ENCODE measurements around the gene PDLIM1. TPM values are rescaled to one million over a fixed set of nuclear protein-coding genes. Genes with fewer than 3 reads are reported as not detected.

PDLIM1 gene
- total and polyA plus RNA-seq, 2 of the 8 experiments (the other 6 are each of a cell fraction or from before 2014, with no cell fraction given), result 169 to 245 TPM

DNA sequence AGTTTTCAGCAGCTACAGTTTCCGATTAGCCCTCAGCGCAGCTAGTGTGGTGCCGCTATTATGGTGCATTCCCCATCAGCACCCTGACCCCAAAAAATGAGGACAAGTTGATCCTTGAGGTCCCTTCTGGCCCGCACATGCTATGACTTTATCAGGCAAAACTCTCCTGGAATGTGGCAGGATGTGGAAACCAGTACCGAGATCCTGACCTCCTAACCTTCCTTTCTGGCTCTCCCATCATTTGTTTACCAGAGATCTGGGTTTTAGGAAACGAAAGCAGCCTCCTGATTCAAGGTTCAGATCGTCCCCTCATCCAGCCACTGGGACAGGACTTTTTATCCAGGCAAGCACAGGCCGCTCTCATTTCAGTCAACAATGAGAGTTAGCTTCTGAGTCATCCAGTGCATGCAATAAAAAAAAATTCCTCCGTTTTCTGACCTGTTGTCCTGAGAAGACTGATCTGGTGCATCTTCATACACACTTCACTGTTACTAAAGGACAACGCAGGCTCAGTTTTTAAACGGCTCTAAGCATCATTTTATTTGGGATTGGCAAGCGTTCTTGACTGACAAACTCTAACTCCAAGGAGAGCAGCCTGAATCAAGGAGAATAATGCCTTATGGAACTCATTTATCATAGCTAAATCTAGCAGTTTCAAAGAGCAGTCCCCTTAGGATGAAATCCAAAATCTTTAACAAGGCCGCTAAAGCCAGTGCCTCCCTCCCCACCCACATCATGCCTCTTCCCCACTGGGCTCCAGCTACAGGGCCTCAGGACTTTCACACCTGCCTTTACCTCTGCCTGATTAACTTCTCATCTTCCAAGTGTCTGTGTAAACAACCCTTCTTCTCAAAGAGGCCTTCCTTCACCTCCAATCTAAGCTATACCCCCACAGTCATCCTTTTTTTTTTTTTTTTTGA, 17.1 kb downstream of the PDLIM1 start:
- no peak overlapping the region for H3K4me2 ChIP-seq (ENCODE audit: insufficient read depth in 1 of 2, low read depth in 2 of 2, low read length in 2 of 2)
- no peak overlapping the region for H4K5ac ChIP-seq (ENCODE audit: insufficient read length, low read depth, low read length)
- no peaks in the 10 kb centered on the region for H3K9me3 ChIP-seq (ENCODE audit: insufficient read depth in 2 of 2, low read depth in 1 of 2, low read length in 1 of 2)
- CTCF ChIA-PET (ENCODE audit: partially characterized antibody), result interaction anchor here (0.6 to 2.7 kb wide), 9 partner anchors 8 to 101 kb away, joined by 3 to 10 read pairs (median 5); no protein-coding TSS in a partner anchor
- H3K18ac ChIP-seq (ENCODE audit: extremely low read depth, low read length), result no peak overlapping the region
- H2BK12ac ChIP-seq (ENCODE audit: low read depth, low read length), result peak overlapping the region; percentile 29; the same call in 1 of the 2 replicates
- no peak overlapping the region for H4K8ac ChIP-seq (ENCODE audit: extremely low read depth, insufficient read depth, low read length)
- no peak overlapping the region for H2AFZ ChIP-seq (ENCODE audit: low read length)
- no peak overlapping the region for H2AK5ac ChIP-seq (ENCODE audit: low read depth, low read length)
- POLR2A ChIA-PET (ENCODE audit: partially characterized antibody), result interaction anchor here (0.6 to 2.2 kb wide), 2 partner anchors 9 to 49 kb away, joined by 4 to 8 read pairs; no protein-coding TSS in a partner anchor
- peaks cover 12% of the 10 kb centered on the region for H3K79me1 ChIP-seq (ENCODE audit: low read depth, low read length)
- DNase-seq (ENCODE audit: low read depth in 1 of 2, low spot score in 2 of 2) (peak in 1 of 2 experiments; percentile 33), FAIRE-seq (no peak)
- H2BK20ac ChIP-seq (ENCODE audit: low read length), result no peak overlapping the region
- H3K14ac ChIP-seq (ENCODE audit: insufficient read length), result no peak overlapping the region
- H3K27me3 ChIP-seq (replicated peaks in 1 of 4; ENCODE audit: control insufficient read depth in 3 of 4, extremely low read depth in 1 of 4, insufficient read depth in 3 of 4, low read length in 3 of 4), result no peaks in the 10 kb centered on the region
- no peak overlapping the region for H3K4me3 ChIP-seq (ENCODE audit: extremely low read depth in 1 of 4, insufficient read depth in 2 of 4, low read depth in 3 of 4, low read length in 4 of 4)
- no peak overlapping the region for H2BK120ac ChIP-seq (replicated peaks; ENCODE audit: low read depth, low read length)
- H2BK5ac ChIP-seq (ENCODE audit: low read depth, low read length), result peak overlapping the region; percentile 22; the same call in 1 of the 2 replicates
- no peak overlapping the region for H3K23ac ChIP-seq (ENCODE audit: insufficient read length)
- H3K79me2 ChIP-seq (ENCODE audit: control insufficient read depth in 1 of 2, insufficient read depth in 2 of 2, low read length in 2 of 2), result peaks cover 19 to 69% of the 10 kb centered on the region in 2 experiments
- no peak overlapping the region for H2BK15ac ChIP-seq (ENCODE audit: low read length)
- H4K91ac ChIP-seq (replicated peaks; ENCODE audit: insufficient read length, low read length), result no peak overlapping the region
- WGBS, 2 experiments (ENCODE audit: extremely low coverage in 1 of 2, insufficient coverage in 1 of 2, insufficient read length in 1 of 2, insufficient replicate concordance in 2 of 2, low coverage in 1 of 2, low lambda C conversion rate in 2 of 2, missing lambda C conversion rate in 1 of 2), result 88% methylated on average over 13 of the region's 13 CpGs; no CpG with 5 or more reads in 1 of the 2 experiments
- H3K36me3 ChIP-seq (ENCODE audit: control insufficient read depth in 2 of 4, insufficient read depth in 4 of 4, low read length in 3 of 4), result peaks cover 0 to 18% (median 4%) of the 10 kb centered on the region in 4 experiments; a peak in 6 of 8 replicates
- H3K56ac ChIP-seq (replicated peaks; ENCODE audit: insufficient read length, low read depth, low read length), result no peak overlapping the region
- no peak overlapping the region; a peak in 1 of 7 replicates for H3K9ac ChIP-seq (replicated peaks in 1 of 4; ENCODE audit: extremely low read depth in 1 of 4, low read depth in 3 of 4, low read length in 3 of 4)
- H4K20me1 ChIP-seq (replicated peaks in 1 of 2; ENCODE audit: control insufficient read depth in 1 of 2, insufficient read depth in 2 of 2, low read length in 2 of 2), result peaks cover 0 to 5% of the 10 kb centered on the region in 2 experiments
- H3K4me1 ChIP-seq (replicated peaks in 1 of 4; ENCODE audit: control insufficient read depth in 3 of 4, insufficient read depth in 4 of 4, low read length in 3 of 4), result peaks cover 0 to 15% (median 8%) of the 10 kb centered on the region in 4 experiments; a peak in 3 of 7 replicates
- no peak overlapping the region for H3K4ac ChIP-seq (replicated peaks; ENCODE audit: insufficient read length, low read depth, low read length)
- no peak overlapping the region for H3K27ac ChIP-seq (ENCODE audit: low read depth, low read length)
- H3K23me2 ChIP-seq (ENCODE audit: low read depth, low read length), result no peaks in the 10 kb centered on the region
- TF ChIP-seq TAF1 (IDR thresholded peaks at IDR 0.05; ENCODE audit: low read depth, low read length), result no peak
- TF ChIP-seq, protein P1, sequence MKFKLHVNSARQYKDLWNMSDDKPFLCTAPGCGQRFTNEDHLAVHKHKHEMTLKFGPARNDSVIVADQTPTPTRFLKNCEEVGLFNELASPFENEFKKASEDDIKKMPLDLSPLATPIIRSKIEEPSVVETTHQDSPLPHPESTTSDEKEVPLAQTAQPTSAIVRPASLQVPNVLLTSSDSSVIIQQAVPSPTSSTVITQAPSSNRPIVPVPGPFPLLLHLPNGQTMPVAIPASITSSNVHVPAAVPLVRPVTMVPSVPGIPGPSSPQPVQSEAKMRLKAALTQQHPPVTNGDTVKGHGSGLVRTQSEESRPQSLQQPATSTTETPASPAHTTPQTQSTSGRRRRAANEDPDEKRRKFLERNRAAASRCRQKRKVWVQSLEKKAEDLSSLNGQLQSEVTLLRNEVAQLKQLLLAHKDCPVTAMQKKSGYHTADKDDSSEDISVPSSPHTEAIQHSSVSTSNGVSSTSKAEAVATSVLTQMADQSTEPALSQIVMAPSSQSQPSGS (IDR thresholded peaks at IDR 0.05; ENCODE audit: low read length), result no peak

Data from H1 (cell line).